Measurements from ENCODE around the gene PLCB2. TPM values are rescaled to one million over a fixed set of nuclear protein-coding genes. Genes with fewer than 3 reads are reported as not detected.
A peak's percentile ranks its signal among the peaks of the same experiment; 100 is the strongest.

Gene PLCB2
- total and polyA plus RNA-seq, 12 donors = 2.5 to 100 (median 24.3) TPM

DNA sequence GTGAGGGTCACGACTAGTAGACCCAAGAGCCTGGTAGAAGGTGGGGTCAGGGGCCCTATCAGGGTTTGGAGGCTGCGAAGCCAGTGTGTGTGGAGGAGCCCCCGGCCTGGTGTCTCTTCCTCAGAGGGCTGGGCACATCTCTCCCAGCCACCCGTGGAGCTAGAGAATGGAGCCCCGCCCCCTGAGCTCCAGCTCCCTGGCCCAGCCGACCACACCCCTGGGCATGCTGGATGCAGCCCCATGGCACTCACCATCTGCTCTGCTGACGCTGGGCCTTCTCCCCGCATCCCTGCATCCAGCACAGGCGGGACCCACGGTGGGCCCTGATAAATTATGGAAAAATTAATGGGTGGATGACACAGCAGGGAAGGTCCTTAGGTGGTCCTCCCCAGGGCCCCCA is 42.4 kb downstream of the PLCB2 start:
- H3K27ac ChIP-seq = peak overlapping the region in 2 of 5 donors; percentile 91 to 98
- TF ChIP-seq POLR2A (IDR thresholded peaks at IDR 0.05) = no peak
- TF ChIP-seq, protein P1, sequence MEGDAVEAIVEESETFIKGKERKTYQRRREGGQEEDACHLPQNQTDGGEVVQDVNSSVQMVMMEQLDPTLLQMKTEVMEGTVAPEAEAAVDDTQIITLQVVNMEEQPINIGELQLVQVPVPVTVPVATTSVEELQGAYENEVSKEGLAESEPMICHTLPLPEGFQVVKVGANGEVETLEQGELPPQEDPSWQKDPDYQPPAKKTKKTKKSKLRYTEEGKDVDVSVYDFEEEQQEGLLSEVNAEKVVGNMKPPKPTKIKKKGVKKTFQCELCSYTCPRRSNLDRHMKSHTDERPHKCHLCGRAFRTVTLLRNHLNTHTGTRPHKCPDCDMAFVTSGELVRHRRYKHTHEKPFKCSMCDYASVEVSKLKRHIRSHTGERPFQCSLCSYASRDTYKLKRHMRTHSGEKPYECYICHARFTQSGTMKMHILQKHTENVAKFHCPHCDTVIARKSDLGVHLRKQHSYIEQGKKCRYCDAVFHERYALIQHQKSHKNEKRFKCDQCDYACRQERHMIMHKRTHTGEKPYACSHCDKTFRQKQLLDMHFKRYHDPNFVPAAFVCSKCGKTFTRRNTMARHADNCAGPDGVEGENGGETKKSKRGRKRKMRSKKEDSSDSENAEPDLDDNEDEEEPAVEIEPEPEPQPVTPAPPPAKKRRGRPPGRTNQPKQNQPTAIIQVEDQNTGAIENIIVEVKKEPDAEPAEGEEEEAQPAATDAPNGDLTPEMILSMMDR (IDR thresholded peaks at IDR 0.05) = no peak
- H3K4me3 ChIP-seq = no peak overlapping the region
- H3K27me3 ChIP-seq = no peaks in the 10 kb centered on the region
- DNase-seq = no peak
- intact Hi-C loops (cut with DNase I) = no loop called here
- peaks cover 36 to 40% of the 10 kb centered on the region in 2 donors for H3K4me1 ChIP-seq (replicated peaks in 1 of 2)
- peaks cover 0 to 4% of the 10 kb centered on the region in 2 donors for H3K36me3 ChIP-seq (replicated peaks in 1 of 2)
- 70 to 93% (median 82%) methylated on average over 2 to 10 of the region's 10 CpGs for WGBS, 4 donors
- H3K9me3 ChIP-seq (replicated peaks in 1 of 3) = no peaks in the 10 kb centered on the region

DNA sequence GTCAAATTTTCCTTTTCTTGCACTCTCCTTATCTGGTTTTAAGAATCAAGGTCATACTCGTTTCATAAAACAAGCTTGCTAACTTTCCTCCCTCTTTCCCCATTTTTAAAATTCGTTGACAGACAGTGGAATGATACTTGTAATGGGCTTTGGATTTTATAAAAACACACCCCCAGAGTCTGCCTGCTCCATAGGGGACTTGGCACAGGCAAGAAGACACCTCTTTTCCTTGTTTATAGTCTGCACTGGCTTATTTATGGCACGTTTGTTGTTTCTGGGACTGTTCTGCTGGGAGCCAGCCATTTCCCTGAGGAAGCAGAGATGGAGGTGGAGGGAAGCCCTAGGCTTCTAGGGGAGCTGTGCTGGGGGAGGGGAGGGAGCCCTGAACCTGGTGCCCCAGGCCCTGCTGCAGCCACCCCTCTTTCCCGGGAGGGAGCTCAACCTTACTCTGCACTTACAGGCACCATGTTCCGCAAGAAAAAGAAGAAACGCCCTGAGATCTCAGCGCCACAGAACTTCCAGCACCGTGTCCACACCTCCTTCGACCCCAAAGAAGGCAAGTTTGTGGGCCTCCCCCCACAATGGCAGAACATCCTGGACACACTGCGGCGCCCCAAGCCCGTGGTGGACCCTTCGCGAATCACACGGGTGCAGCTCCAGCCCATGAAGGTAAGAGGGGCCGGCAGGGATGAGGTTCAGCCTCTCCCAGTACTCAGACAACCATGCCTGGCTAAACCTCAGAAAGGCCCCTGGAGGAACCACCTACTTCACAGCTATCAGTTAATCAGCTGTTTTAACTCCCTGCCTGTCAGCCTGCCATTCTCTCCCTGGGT is 43.2 kb downstream of the PLCB2 start:
- no peaks in the 10 kb centered on the region for H3K9me3 ChIP-seq (replicated peaks in 1 of 3)
- H3K4me3 ChIP-seq = no peak overlapping the region
- H3K27me3 ChIP-seq = no peaks in the 10 kb centered on the region
- TF ChIP-seq POLR2A (IDR thresholded peaks at IDR 0.05) = peak in 1 of 2 donors; percentile 29
- TF ChIP-seq, protein P1 (IDR thresholded peaks at IDR 0.05) = no peak
- peak overlapping the region in 4 of 5 donors; percentile 24 to 98 (median 82) for H3K27ac ChIP-seq
- WGBS, 4 donors = 72 to 77% (median 75%) methylated on average over 11 to 16 of the region's 16 CpGs
- peaks cover 36 to 46% of the 10 kb centered on the region in 2 donors for H3K4me1 ChIP-seq (replicated peaks in 1 of 2)
- DNase-seq = no peak
- H3K36me3 ChIP-seq (replicated peaks in 1 of 2) = peaks cover 0 to 4% of the 10 kb centered on the region in 2 donors
- intact Hi-C loops (cut with DNase I) = no loop called here

DNA sequence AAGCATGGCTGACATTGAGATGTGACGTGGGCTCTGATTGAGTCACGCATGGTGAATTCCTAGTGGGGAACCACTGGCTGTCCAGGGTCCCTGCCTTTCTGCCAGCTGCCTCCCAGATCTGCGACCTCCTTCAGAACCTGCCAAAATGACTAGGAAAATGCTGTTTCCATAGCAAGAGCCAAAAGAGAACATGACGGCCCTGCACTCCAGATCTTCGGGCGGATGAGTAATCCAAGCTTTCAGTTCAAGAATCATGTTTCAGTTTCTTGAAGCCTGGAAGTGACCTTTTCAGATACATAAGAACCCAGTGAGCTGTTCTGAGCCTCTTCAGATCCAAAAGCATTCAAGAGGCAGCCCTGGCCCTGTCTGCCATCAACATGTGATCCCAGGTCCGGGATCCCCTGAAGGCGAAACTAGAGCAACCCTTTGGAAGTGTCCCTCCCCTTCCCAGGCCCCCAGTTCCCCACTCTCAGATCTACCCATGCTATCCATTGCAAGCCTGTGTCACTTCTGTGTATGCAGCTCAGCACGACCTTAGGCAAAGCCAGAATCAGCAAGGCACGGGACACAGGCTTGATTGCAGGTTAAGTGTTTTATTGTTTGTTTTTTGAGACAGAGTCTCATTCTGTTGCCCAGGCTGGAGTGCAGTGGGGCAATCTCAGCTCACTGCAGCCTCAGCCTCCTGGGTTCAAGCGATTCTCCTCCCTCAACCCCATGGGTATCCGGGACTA is 44.5 kb downstream of the PLCB2 start:
- intact Hi-C loops (cut with DNase I) = no loop called here
- peak in 1 of 2 donors; percentile 63 for TF ChIP-seq POLR2A (IDR thresholded peaks at IDR 0.05)
- TF ChIP-seq, protein P1 (IDR thresholded peaks at IDR 0.05) = no peak
- Histone ChIP-seq H3K36me3 (replicated peaks in 1 of 2) (peaks cover 0 to 4% of the 10 kb centered on the region in 2 donors), H3K4me3 (no peak overlapping the region), H3K9me3 (replicated peaks in 1 of 3) (no peaks in the 10 kb centered on the region), H3K4me1 (replicated peaks in 1 of 2) (peaks cover 36 to 46% of the 10 kb centered on the region in 2 donors), H3K27me3 (no peaks in the 10 kb centered on the region), H3K27ac (peak overlapping the region in 4 of 5 donors; percentile 74 to 98 (median 90))
- DNase-seq = peak in 5 of 7 donors; percentile 49 to 90 (median 64)
- 56 to 70% (median 63%) methylated on average over 11 to 12 of the region's 12 CpGs for WGBS, 4 donors

DNA sequence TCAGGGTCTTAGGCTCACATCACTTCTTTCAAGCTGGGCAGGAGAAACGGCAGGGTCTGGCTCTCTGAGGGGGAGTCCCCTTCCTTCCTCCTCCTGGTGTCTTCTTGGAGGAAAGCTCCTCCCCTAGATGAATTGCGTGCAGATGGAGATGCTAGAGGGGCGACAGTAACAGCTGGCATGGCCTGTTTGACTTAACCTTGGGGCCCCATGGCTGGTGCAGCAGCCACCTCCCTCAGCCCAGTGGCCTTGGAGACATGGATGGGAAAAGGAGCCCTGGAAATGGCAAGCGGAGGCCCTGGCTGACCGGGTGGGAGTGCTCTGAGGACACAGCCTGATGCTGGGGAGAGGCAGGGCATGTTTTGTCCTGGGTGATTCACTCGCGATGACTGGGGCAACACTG is 48.7 kb downstream of the PLCB2 start:
- peak overlapping the region in 3 of 5 donors; percentile 8 to 88 (median 62) for H3K27ac ChIP-seq
- H3K4me3 ChIP-seq = no peak overlapping the region
- WGBS, 4 donors = 48 to 66% (median 54%) methylated on average over 6 to 7 of the region's 7 CpGs
- no peaks in the 10 kb centered on the region for H3K36me3 ChIP-seq (replicated peaks in 1 of 2)
- intact Hi-C loops (cut with DNase I) = no loop called here
- H3K9me3 ChIP-seq (replicated peaks in 1 of 3) = no peaks in the 10 kb centered on the region
- peak in 1 of 7 donors; percentile 42 for DNase-seq
- TF ChIP-seq POLR2A (IDR thresholded peaks at IDR 0.05) = no peak
- TF ChIP-seq, protein P1 (IDR thresholded peaks at IDR 0.05) = no peak
- H3K4me1 ChIP-seq (replicated peaks in 1 of 2) = peaks cover 20 to 38% of the 10 kb centered on the region in 2 donors
- H3K27me3 ChIP-seq = no peaks in the 10 kb centered on the region
